ENCODE results near the gene SYTL3.

GRCh38 chr6:158707120-158707820 is 57.4 kb downstream of the SYTL3 start:
- TF ChIP-seq POLR2A (IDR thresholded peaks at IDR 0.05) (no peak), CTCF (IDR thresholded peaks at IDR 0.05 in 8 of 11, conservative IDR thresholded peaks at IDR 0.05 in 3 of 11) (no peak), POLR2AphosphoS5 (IDR thresholded peaks at IDR 0.05) (no peak)

All from spleen (tissue), 7 donors.